ENCODE results near the gene FRRS1. TPM values are rescaled to one million over a fixed set of nuclear protein-coding genes. Genes with fewer than 3 reads are reported as not detected.
"Not testable (repeated sequence)": the region's sequence is repeated elsewhere in the genome, so short reads cannot be mapped to it uniquely, and the experiment has no call there.

The FRRS1 gene
- polyA plus RNA-seq, 1 donor = 10.7 TPM

GRCh38 chr1:99768104-99768503 is 1.7 kb upstream of the FRRS1 start:
- DNase-seq = no peak

GRCh38 chr1:99764909-99765308 is 1.5 kb downstream of the FRRS1 start:
- DNase-seq = no peak

GRCh38 chr1:99764439-99764838 is 2.0 kb downstream of the FRRS1 start:
- DNase-seq = no peak

GRCh38 chr1:99763956-99764355 is 2.5 kb downstream of the FRRS1 start:
- no peak for DNase-seq

DNA sequence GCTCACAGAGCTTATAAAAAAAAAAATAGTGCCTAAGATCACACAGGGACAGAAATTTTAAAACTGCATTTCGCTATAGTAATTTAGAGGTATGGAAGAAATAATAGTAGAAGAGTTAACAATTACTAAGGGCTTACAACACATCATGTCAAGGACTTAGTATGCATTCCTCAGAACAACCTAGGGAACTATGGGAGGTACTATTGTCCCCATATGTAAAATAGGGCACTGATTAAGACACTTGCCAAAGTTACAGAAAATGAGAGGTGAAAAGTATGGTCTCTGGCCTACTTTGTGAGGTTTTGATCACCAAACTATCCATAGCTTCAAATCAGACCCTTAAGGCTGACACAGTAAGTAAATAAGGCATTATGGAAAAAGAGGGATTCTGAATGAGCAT is 4.7 kb downstream of the FRRS1 start:
- no peak for DNase-seq

DNA sequence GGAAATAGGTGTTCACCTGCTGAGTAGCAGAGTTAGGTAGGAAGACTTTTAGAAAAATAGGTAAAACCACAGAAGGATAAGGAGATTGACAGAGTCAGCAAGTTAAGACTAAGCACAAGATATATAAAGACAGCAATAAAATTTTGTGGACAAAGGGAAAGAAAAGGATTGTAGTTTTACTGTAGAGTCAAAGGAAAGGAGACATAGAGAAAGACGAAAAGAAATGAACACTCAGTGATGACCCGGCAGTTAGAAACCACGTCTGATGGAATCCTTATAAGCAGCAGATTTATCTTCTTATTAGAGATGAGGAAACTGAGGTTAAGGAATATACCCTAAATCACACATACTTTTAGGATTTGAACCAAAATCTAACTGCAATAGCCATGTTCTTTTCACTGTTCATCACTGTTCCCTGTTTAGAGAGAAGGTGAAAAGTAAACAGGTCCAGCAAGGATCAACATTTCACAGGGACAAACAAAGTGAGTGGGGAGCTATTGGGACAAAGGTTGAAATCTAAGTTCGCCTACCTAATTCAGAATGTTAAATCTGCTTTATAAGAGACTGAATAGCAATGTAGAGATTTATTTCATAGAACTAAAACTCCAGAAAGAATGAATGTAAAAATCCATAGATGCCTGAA is 6.8 kb downstream of the FRRS1 start:
- no peak for DNase-seq

- not testable (repeated sequence) for DNase-seq
These were observed 7.5 kb downstream of the FRRS1 start for GRCh38 chr1:99758686-99759517.

DNA sequence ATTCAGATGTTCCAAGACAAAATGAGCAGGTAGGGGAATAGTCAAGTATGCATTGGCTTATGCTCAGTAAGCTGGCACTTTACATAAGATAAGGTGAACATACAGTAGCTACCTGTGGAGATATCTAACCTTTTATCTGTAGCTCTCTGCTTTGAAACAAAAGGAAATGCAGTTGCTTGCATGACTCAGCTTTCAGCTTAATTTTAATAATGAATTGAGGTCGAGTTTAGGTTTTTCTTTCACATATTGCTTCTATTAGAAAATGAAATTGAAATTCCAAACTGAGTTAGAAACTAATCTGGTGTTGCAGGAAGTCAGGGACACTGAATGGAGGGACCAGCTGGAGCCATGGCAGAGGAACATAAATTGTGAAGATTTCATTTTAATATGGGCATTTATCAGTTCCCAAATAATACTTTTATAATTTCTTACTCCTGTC is 8.3 kb downstream of the FRRS1 start:
- DNase-seq = no peak

- no peak for DNase-seq
These were observed 9.8 kb downstream of the FRRS1 start for GRCh38 chr1:99756598-99756997.

- DNase-seq = no peak
These were observed 10.8 kb downstream of the FRRS1 start for GRCh38 chr1:99755664-99756063.

- DNase-seq = no peak
These were observed 11.7 kb downstream of the FRRS1 start for GRCh38 chr1:99754697-99755096.

DNA sequence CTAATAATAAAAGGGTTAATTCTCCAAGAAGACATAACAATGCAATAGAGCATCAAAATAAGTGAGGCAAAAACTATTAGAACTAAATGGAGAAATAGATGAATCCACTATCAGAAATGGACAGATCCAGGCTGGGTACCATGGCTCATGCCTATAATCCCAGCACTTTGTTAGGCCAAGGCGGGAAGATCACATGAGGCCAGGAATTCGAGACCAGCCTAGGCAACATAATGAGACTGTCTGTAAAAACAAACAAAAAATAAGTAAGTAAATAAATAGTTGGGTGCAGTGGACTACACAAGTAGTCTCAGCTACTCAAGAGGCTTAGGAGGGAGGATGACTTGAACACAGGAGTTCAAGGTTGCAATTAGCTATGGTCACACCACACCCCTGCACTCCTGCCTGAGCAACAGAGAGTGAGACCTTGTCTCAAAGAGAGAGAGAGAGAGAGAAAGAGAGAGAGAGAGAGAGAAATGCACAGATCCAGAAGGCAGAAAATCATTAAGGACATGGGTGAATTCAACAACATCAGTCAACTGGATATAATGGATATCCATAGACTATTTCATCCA is 12.3 kb downstream of the FRRS1 start:
- no peak for DNase-seq

- DNase-seq = no peak
These were observed 14.4 kb downstream of the FRRS1 start for GRCh38 chr1:99751877-99752504.

DNA sequence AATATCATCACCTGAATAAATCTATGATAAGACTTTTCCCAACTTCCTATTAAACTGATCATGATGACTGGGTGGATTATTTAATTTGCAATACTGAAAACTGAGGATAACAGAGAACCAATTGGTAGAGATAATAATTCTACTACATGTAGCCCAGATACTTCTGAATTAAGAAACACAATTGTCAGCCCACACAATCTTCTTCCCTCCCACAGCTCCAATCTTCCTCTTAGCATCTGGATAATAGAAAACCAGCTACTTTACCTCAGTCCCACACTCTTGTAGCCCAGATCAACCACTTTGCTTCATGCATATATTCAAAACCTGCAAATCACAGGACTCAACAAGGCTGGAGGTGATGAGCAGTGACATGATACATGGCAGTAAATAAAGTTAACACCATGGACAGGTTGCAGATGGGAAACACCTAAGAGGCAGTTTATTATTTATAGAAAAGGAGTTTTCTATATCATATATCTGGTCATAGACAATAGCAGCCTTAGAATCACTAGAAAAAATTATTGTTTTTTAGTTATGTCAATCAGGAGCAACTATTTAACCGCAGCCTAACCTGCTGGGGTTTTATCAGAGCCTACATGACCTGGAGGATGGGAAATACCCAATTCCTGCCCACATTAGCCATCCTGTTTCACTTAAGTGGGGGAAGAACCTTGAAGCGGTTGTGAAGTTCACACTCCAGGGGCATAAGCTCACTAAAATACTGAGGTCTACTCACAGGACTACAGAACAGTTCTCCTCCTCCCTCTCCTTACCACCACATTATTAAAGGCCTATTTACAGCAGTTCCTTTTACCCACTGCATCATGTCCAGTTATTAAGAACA is 16.7 kb downstream of the FRRS1 start:
- no peak for DNase-seq

- no peak for DNase-seq
These were observed 18.0 kb downstream of the FRRS1 start for GRCh38 chr1:99748419-99748818.

- no peak for DNase-seq
These were observed 20.8 kb downstream of the FRRS1 start for GRCh38 chr1:99745684-99746083.

DNA sequence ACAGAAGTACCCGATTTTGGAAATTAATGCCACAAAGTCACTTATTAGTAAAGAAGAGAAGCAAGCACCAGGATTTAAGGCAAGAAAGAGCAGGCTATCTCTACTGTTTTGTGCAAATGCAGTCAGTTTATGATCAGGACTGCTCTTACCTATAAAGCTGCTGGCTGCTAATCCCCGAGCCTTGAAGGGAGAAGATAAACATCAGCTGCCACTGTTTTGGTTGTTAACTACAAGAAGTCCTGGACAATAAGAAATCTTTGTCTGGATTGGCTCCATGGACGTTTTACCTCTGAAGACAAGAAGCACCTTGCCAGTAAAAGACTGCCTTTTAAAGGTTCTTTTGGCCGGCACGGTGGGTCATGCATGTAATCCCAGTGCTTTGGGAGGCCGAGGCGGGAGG is 21.4 kb downstream of the FRRS1 start:
- DNase-seq = no peak

- no peak for DNase-seq
These were observed 26.3 kb downstream of the FRRS1 start for GRCh38 chr1:99740141-99740540.

- no peak for DNase-seq
These were observed 27.5 kb downstream of the FRRS1 start for GRCh38 chr1:99738858-99739465.

DNA sequence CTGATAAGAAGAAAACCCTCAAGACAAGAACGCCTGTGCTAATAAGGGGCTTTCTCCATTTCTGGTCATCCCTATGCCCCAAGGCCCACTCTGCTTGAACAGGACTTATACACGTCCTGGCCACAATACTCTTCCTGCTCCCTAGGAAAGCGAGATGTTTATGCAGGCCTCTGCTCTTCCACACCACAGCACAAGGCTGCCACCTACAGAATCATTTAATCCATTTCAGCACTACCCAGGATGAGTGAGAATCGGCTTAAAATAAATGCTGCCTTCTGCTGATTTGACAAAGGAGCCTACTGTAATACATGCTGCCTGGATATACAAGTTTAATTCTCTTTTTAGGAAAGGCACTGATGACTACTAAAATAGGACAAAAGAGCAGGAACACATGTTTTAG is 29.4 kb downstream of the FRRS1 start:
- peak; percentile 21 for DNase-seq

DNA sequence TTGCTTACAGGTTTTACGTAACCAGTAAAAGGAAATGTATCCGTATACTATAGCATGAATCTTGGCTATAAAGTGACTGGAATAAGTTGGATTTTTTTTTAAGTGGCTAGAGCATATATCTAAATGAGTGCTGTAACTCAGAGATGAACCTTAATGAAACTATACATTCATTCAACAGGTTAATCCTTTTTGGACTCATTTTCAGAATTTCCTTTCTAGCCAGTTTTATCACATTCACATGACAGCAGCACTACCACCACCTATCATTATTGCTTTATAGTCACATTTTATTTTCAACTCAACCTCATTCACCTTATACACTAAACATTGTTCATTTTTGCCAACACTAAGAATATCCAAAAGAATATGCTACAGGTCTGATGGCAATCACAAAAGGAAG is 30.6 kb downstream of the FRRS1 start:
- DNase-seq = no peak

DNA sequence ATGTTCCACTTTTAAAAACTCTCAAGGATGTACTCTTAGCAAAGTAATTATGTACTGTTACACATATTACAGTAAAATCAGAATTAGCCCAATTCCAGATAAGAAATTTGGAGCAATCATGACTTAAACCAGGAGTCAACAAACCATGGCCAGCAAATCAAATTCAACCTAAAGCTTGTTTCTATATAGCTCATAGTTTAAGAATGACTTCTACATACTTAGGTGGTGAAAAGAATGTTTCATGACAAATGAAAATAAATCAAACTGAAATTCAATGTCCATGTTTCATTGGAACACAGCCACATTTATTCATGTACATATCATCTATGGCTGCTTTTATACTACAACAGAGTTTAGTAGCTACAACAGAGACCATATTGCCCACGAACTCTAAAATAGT is 35.1 kb downstream of the FRRS1 start:
- DNase-seq = no peak

Data from left kidney (tissue), 2 donors.